ENCODE results near the gene RAB33A.
A peak's percentile ranks its signal among the peaks of the same experiment; 100 is the strongest.

The RAB33A gene

DNA sequence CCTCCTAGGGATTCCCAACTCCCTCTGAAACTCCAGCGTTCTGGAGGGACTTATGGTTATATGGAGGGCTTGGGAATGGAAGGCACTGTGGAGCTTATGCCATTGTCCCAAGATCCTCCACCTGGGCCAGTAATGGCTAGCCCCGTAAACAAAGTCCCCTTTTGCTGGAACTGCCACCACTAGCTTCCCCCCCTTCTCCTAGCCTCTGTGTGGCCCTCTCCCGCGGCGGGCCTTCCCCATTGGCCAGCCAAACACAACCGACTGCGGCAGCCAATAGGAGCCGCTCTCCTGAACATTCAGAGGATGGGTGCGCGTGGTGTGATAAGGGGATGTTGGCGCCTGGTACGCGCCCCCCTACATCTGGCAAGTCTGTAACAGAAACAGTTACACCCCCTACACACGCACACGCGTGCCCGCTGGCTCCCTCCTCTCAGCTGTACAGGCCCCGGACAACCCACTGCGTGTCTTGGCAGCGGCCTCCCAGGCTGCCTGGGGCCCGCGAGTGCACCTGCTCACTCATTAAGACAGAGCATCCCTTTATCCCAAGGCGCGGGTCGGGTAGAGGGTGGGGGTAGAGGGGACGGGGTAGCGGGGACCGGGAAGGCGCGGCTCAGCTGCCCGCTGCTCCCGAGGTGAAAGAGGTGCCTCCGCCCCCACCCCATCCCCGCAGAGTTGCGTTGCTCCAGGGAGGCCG lies 863 bp upstream of the RAB33A start:
- TF ChIP-seq, protein P1, sequence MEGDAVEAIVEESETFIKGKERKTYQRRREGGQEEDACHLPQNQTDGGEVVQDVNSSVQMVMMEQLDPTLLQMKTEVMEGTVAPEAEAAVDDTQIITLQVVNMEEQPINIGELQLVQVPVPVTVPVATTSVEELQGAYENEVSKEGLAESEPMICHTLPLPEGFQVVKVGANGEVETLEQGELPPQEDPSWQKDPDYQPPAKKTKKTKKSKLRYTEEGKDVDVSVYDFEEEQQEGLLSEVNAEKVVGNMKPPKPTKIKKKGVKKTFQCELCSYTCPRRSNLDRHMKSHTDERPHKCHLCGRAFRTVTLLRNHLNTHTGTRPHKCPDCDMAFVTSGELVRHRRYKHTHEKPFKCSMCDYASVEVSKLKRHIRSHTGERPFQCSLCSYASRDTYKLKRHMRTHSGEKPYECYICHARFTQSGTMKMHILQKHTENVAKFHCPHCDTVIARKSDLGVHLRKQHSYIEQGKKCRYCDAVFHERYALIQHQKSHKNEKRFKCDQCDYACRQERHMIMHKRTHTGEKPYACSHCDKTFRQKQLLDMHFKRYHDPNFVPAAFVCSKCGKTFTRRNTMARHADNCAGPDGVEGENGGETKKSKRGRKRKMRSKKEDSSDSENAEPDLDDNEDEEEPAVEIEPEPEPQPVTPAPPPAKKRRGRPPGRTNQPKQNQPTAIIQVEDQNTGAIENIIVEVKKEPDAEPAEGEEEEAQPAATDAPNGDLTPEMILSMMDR (conservative IDR thresholded peaks at IDR 0.05; ENCODE audit: low read length): no peak
- H3K4me3 ChIP-seq (ENCODE audit: low read length): peak overlapping the region; percentile 55
- no peak for DNase-seq (ENCODE audit: low read depth)

- TF ChIP-seq, protein P1 (conservative IDR thresholded peaks at IDR 0.05; ENCODE audit: low read length): no peak
- H3K4me3 ChIP-seq (ENCODE audit: low read length): peak overlapping the region; percentile 55
- DNase-seq (ENCODE audit: low read depth): no peak
Observed at GRCh38 chrX:130172127-130172845, 524 bp downstream of the RAB33A start.

- peak; percentile 87 for DNase-seq (ENCODE audit: low read depth)
Observed at GRCh38 chrX:130173190-130173895, 1.6 kb downstream of the RAB33A start.

DNA sequence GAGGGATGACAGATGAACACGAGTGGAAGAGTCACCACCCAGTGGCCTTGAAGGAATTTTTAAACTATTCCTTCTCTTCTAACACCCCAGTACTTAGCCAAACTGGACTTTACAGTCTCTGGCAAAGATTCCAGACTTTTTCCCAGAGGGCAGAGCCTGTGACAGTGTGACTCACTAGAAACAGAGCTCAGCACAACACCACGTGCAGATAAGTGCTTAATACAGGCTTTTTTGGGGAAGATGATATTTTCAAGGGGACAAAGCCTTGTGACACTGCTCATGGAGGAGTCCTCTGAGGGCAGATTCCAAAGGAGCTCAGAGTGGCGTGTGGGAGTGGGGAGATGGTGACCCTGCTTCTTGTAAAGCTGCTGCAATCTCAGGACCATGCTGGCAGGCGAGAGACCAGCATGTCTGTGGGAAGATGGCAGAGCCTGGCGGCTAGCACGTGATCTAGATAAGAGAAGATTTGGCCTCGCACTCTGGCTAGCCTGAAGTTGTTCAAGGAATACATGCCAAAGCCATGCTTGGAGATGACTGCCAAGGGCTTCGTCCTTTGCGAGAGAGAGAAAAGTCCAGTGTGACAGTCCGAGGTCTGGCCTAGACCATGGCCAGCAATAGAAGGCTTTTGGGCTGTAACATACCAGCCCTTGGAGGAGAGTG lies 2.4 kb downstream of the RAB33A start:
- TF ChIP-seq, protein P1 (conservative IDR thresholded peaks at IDR 0.05; ENCODE audit: low read length): no peak
- no peak overlapping the region for H3K4me3 ChIP-seq (ENCODE audit: low read length)
- DNase-seq (ENCODE audit: low read depth): peak; percentile 84

More at GRCh38 chrX:130173190-130173895, 1.6 kb downstream of the RAB33A start:
- TF ChIP-seq, protein P1 (conservative IDR thresholded peaks at IDR 0.05; ENCODE audit: low read length): no peak
- no peak overlapping the region for H3K4me3 ChIP-seq (ENCODE audit: low read length)

- no peak overlapping the region for H3K4me3 ChIP-seq (ENCODE audit: low read length)
- TF ChIP-seq, protein P1 (conservative IDR thresholded peaks at IDR 0.05; ENCODE audit: low read length): no peak
- DNase-seq (ENCODE audit: low read depth): no peak
Observed at GRCh38 chrX:130174937-130175336, 3.2 kb downstream of the RAB33A start.

DNA sequence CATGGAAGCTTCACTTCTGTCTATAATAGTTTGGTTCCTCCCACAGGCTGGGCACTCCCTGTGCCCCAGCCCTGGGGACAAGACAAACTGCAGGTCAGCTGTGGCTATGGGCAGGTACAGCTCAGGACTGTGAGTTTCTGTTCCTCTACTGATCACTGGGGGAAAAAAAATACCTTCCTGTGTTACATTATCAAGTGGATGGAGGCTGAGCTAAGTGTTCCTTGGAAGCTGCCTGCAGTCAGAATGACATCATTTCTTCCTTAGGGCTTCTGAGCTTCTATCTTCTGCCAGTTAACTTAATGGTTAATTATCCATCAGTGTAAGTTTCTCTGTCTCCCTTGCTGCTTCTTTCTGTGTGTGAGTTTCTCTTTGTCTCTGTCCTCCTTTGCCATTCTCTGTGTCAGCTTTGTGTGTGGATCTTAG lies 4.6 kb downstream of the RAB33A start:
- DNase-seq (ENCODE audit: low read depth): no peak
- TF ChIP-seq, protein P1 (conservative IDR thresholded peaks at IDR 0.05; ENCODE audit: low read length): no peak
- no peak overlapping the region for H3K4me3 ChIP-seq (ENCODE audit: low read length)

Measured in AG10803 (cell line).